Left lung (tissue), 10 donors: ENCODE data around the gene THTPA. TPM values are rescaled to one million over a fixed set of nuclear protein-coding genes. Genes with fewer than 3 reads are reported as not detected.

ENCODE experiments used
- ATAC-seq: fragments of 200-7000 bp; cut with Tn5 transposase; one replicate; pipeline ENCODE4 v1.9.1; 2020; ENCODE audit warnings: moderate library complexity
- DNase-seq, 4 donors: peaks; one replicate each; pipeline ENCODE4 v3.0.0-alpha.2; 2013 to 2020
- H3K27ac ChIP-seq, 2 donors: fragments of 200-600 bp; sonication (generic) in 1 of 2; one replicate each; pipeline versions ENCODE4 v1.5.0 to v1.8.0; 2020 to 2021
- H3K27me3 ChIP-seq, 2 donors: fragments of 200-600 bp; sonication (generic) in 1 of 2; one replicate each; pipeline versions ENCODE4 v1.5.0 to v1.8.0; 2020 to 2021
- H3K36me3 ChIP-seq, 2 donors: fragments of 200-600 bp; sonication (generic) in 1 of 2; one replicate each; pipeline versions ENCODE4 v1.5.0 to v1.8.0; 2020 to 2021
- H3K4me1 ChIP-seq, 2 donors: fragments of 200-600 bp; one replicate each; pipeline ENCODE4 v1.8.0; 2021
- H3K4me3 ChIP-seq, 2 donors: fragments of 200-600 bp; sonication (generic) in 1 of 2; one replicate each; pipeline versions ENCODE4 v1.5.0 to v1.8.0; 2020 to 2021; ENCODE audit warnings: mild to moderate bottlenecking in 1 of 2
- H3K9me3 ChIP-seq, 2 donors: fragments of 200-600 bp; sonication (generic) in 1 of 2; one replicate each; pipeline versions ENCODE4 v1.5.0 to v1.8.0; 2020 to 2021
- CTCF ChIP-seq, 2 donors: fragments of 200-600 bp; sonication (generic) in 1 of 2; IDR thresholded peaks; one replicate each; pipeline versions ENCODE4 v1.5.0 to v1.8.0; 2021; ENCODE audit warnings: antibody characterized with exemption in 2 of 2
- intact Hi-C, 2 donors: fragments of 100-400 bp; cut with DNase I; formaldehyde crosslinking; loops; one replicate each; pipeline versions ENCODE4 v1.11.2 to v1.14.2; 2022
- polyA plus RNA-seq, 6 donors: library from polyadenylated mRNA; unstranded; fragments of 120-200 nt; gene quantifications; one replicate each; pipeline ENCODE4 v1.2.1, GENCODE V29; 2013; ENCODE audit not compliant: insufficient read length in 6 of 6
- total RNA-seq, 2 donors: library from RNA; stranded (reverse); fragmentation: NEBNext Ultra II Directional; extraction: Animal tissue kit (Norgen Biotek cat#: 25700); gene quantifications; one replicate each; pipeline ENCODE4 v1.2.1, GENCODE V29; 2021
- donor health status: DM: no; HTN: yes; CAD: no.
- donor health status: DM: no; HTN: no; CAD: no.

The THTPA gene
- total and polyA plus RNA-seq, 8 donors = 10.7 to 20.3 (median 12.6) TPM

GRCh38 chr14:23521785-23522640 is 34.1 kb upstream of the THTPA start:
- ATAC-seq (no peak), DNase-seq (no peak)
- intact Hi-C loops = no loop called here
- Histone ChIP-seq H3K36me3 (peaks cover 0 to 4% of the 10 kb centered on the region in 2 donors), H3K27me3 (no peaks in the 10 kb centered on the region), H3K4me1 (peaks cover 0 to 7% of the 10 kb centered on the region in 2 donors), H3K4me3 (no peak overlapping the region), H3K27ac (no peak overlapping the region), H3K9me3 (no peaks in the 10 kb centered on the region)
- TF ChIP-seq CTCF (IDR thresholded peaks at IDR 0.05) = no peak

- intact Hi-C loops = no loop called here
- Histone ChIP-seq H3K27ac (no peak overlapping the region), H3K4me3 (no peak overlapping the region), H3K27me3 (no peaks in the 10 kb centered on the region), H3K9me3 (no peaks in the 10 kb centered on the region), H3K4me1 (peaks cover 0 to 7% of the 10 kb centered on the region in 2 donors), H3K36me3 (peaks cover 0 to 4% of the 10 kb centered on the region in 2 donors)
- DNase-seq = no peak
- ATAC-seq = no peak
- TF ChIP-seq CTCF (IDR thresholded peaks at IDR 0.05) = no peak
These were observed 33.4 kb upstream of the THTPA start for GRCh38 chr14:23522643-23523198.

GRCh38 chr14:23523229-23524016 is 32.6 kb upstream of the THTPA start:
- no peak for TF ChIP-seq CTCF (IDR thresholded peaks at IDR 0.05)
- DNase-seq (no peak), ATAC-seq (no peak)
- Histone ChIP-seq H3K36me3 (peaks cover 0 to 4% of the 10 kb centered on the region in 2 donors), H3K4me3 (no peak overlapping the region), H3K4me1 (peaks cover 0 to 7% of the 10 kb centered on the region in 2 donors), H3K27me3 (no peaks in the 10 kb centered on the region), H3K9me3 (no peaks in the 10 kb centered on the region), H3K27ac (no peak overlapping the region)
- intact Hi-C loops = no loop called here

GRCh38 chr14:23524954-23525353 is 31.1 kb upstream of the THTPA start:
- no peak for TF ChIP-seq CTCF (IDR thresholded peaks at IDR 0.05)
- Histone ChIP-seq H3K9me3 (no peaks in the 10 kb centered on the region), H3K36me3 (peaks cover 0 to 4% of the 10 kb centered on the region in 2 donors), H3K27ac (no peak overlapping the region), H3K27me3 (no peaks in the 10 kb centered on the region), H3K4me1 (peaks cover 0 to 7% of the 10 kb centered on the region in 2 donors), H3K4me3 (no peak overlapping the region)
- DNase-seq = no peak
- intact Hi-C loops = no loop called here
- no peak for ATAC-seq

- peaks cover 0 to 7% of the 10 kb centered on the region in 2 donors for H3K4me1 ChIP-seq
- peaks cover 0 to 4% of the 10 kb centered on the region in 2 donors for H3K36me3 ChIP-seq
- DNase-seq (no peak), ATAC-seq (no peak)
- H3K4me3 ChIP-seq = no peak overlapping the region
- H3K9me3 ChIP-seq = no peaks in the 10 kb centered on the region
- no peak overlapping the region for H3K27ac ChIP-seq
- no peak for TF ChIP-seq CTCF (IDR thresholded peaks at IDR 0.05)
- no peaks in the 10 kb centered on the region for H3K27me3 ChIP-seq
- intact Hi-C loops = no loop called here
These were observed 30.5 kb upstream of the THTPA start for GRCh38 chr14:23525611-23526010.
